Panc1 (cell line): ENCODE results near the gene COL16A1.

Source experiments
- POLR2AphosphoS5 ChIP-seq: IDR thresholded peaks from 2 replicates; pipeline ENCODE4 v1.6.1; 2012; ENCODE audit warnings: mild to moderate bottlenecking, low read depth, low read length, moderate library complexity
- TF ChIP-seq, protein P1 (sequence below): fragments of 450-650 bp; IDR thresholded peaks from 2 replicates; pipeline ENCODE4 v1.5.1; 2017; ENCODE audit warnings: mild to moderate bottlenecking

DNA sequence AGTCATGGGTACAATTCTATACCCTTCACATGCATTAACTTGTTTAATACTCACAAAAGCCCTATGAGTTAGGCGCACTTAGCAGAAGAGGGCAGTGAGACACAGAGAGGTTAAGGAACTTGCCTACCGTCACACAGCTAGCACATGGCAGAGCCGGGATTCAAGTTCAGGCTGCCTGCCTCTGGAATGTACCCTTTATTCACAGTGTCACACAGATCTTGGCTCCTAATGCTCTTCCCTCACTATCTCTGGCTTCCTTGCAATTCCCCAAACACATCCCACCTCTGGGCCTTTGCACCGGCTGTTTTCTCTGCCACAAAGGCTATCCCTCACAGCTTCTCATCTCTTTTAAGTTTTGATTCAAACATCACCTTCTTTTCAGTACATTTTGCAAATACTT is 25.1 kb downstream of the COL16A1 start:
- TF ChIP-seq, protein P1, sequence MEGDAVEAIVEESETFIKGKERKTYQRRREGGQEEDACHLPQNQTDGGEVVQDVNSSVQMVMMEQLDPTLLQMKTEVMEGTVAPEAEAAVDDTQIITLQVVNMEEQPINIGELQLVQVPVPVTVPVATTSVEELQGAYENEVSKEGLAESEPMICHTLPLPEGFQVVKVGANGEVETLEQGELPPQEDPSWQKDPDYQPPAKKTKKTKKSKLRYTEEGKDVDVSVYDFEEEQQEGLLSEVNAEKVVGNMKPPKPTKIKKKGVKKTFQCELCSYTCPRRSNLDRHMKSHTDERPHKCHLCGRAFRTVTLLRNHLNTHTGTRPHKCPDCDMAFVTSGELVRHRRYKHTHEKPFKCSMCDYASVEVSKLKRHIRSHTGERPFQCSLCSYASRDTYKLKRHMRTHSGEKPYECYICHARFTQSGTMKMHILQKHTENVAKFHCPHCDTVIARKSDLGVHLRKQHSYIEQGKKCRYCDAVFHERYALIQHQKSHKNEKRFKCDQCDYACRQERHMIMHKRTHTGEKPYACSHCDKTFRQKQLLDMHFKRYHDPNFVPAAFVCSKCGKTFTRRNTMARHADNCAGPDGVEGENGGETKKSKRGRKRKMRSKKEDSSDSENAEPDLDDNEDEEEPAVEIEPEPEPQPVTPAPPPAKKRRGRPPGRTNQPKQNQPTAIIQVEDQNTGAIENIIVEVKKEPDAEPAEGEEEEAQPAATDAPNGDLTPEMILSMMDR: no peak
- no peak for TF ChIP-seq POLR2AphosphoS5
